ENCODE measurements around the gene NUP50. TPM values are rescaled to one million over a fixed set of nuclear protein-coding genes. Genes with fewer than 3 reads are reported as not detected.

Gene NUP50
- polyA plus RNA-seq, 1 donor (not counting 4 experiments of a cell fraction or from before 2014, with no cell fraction given): 28.1 TPM

- no peak overlapping the region for H3K27ac ChIP-seq (ENCODE audit: control insufficient read depth, insufficient read depth, low read length)
- no peaks in the 10 kb centered on the region for H3K4me1 ChIP-seq (ENCODE audit: control insufficient read depth, extremely low read depth, insufficient read depth, low read length)
- no peak for DNase-seq (ENCODE audit: low read depth, low spot score)
- no peaks in the 10 kb centered on the region for H3K27me3 ChIP-seq (ENCODE audit: control insufficient read depth, extremely low read depth, insufficient read depth, low read length)
- no peak overlapping the region for H3K4me2 ChIP-seq (ENCODE audit: control insufficient read depth, extremely low read depth, insufficient read depth, low read depth, low read length)
- no peak for TF ChIP-seq CTCF (optimal IDR thresholded peaks at IDR 0.05 in 1 of 3, IDR thresholded peaks at IDR 0.05 in 1 of 3, conservative IDR thresholded peaks at IDR 0.05 in 1 of 3; ENCODE audit: extremely low read depth in 1 of 3, insufficient read depth in 2 of 3, low read length in 3 of 3)
- TF ChIP-seq EZH2 (IDR thresholded peaks at IDR 0.05; ENCODE audit: low read length): no peak
- H3K79me2 ChIP-seq (ENCODE audit: control insufficient read depth, insufficient read depth, low read length): peaks cover 2% of the 10 kb centered on the region
- no peaks in the 10 kb centered on the region for H3K9me3 ChIP-seq (ENCODE audit: control insufficient read depth, low read depth, low read length)
- no peaks in the 10 kb centered on the region for H3K9me1 ChIP-seq (ENCODE audit: control insufficient read depth, extremely low read depth, insufficient read depth, low read length)
- no peak overlapping the region for H2AFZ ChIP-seq (ENCODE audit: control insufficient read depth, low read length)
- no peak for FAIRE-seq
- H3K36me3 ChIP-seq (ENCODE audit: control insufficient read depth in 2 of 2, extremely low read depth in 1 of 2, insufficient read depth in 2 of 2, low read length in 2 of 2): peaks cover 39 to 53% of the 10 kb centered on the region in 2 experiments
- dilution Hi-C loops (cut with MboI; ENCODE audit: extremely low pct_ligation_motif_present, low sequenced_read_pairs): no loop called here
- H3K9ac ChIP-seq (ENCODE audit: control insufficient read depth, extremely low read depth, insufficient read depth, low read length): no peak overlapping the region
- peaks cover 3% of the 10 kb centered on the region for H4K20me1 ChIP-seq (ENCODE audit: control insufficient read depth, extremely low read depth, insufficient read depth, low read length)
- H3K4me3 ChIP-seq (ENCODE audit: control insufficient read depth in 2 of 3, extremely low read depth in 1 of 3, insufficient read depth in 2 of 3, low read depth in 1 of 3, low read length in 3 of 3): no peak overlapping the region
Measured at GRCh38 chr22:45195616-45196015, 31.9 kb downstream of the NUP50 start.

GRCh38 chr22:45196308-45196707 lies 32.6 kb downstream of the NUP50 start:
- dilution Hi-C loops (cut with MboI; ENCODE audit: extremely low pct_ligation_motif_present, low sequenced_read_pairs): no loop called here
- no peak for TF ChIP-seq EZH2 (IDR thresholded peaks at IDR 0.05; ENCODE audit: low read length)
- TF ChIP-seq CTCF (optimal IDR thresholded peaks at IDR 0.05 in 1 of 3, IDR thresholded peaks at IDR 0.05 in 1 of 3, conservative IDR thresholded peaks at IDR 0.05 in 1 of 3; ENCODE audit: extremely low read depth in 1 of 3, insufficient read depth in 2 of 3, low read length in 3 of 3): no peak
- no peak overlapping the region for H2AFZ ChIP-seq (ENCODE audit: control insufficient read depth, low read length)
- no peak overlapping the region for H3K4me3 ChIP-seq (ENCODE audit: control insufficient read depth in 2 of 3, extremely low read depth in 1 of 3, insufficient read depth in 2 of 3, low read depth in 1 of 3, low read length in 3 of 3)
- peaks cover 8% of the 10 kb centered on the region for H4K20me1 ChIP-seq (ENCODE audit: control insufficient read depth, extremely low read depth, insufficient read depth, low read length)
- FAIRE-seq (no peak), DNase-seq (ENCODE audit: low read depth, low spot score) (no peak)
- no peak overlapping the region for H3K4me2 ChIP-seq (ENCODE audit: control insufficient read depth, extremely low read depth, insufficient read depth, low read depth, low read length)
- H3K9ac ChIP-seq (ENCODE audit: control insufficient read depth, extremely low read depth, insufficient read depth, low read length): no peak overlapping the region
- H3K36me3 ChIP-seq (ENCODE audit: control insufficient read depth in 2 of 2, extremely low read depth in 1 of 2, insufficient read depth in 2 of 2, low read length in 2 of 2): peaks cover 40 to 57% of the 10 kb centered on the region in 2 experiments
- no peaks in the 10 kb centered on the region for H3K4me1 ChIP-seq (ENCODE audit: control insufficient read depth, extremely low read depth, insufficient read depth, low read length)
- no peak overlapping the region for H3K27ac ChIP-seq (ENCODE audit: control insufficient read depth, insufficient read depth, low read length)
- H3K9me1 ChIP-seq (ENCODE audit: control insufficient read depth, extremely low read depth, insufficient read depth, low read length): no peaks in the 10 kb centered on the region
- H3K9me3 ChIP-seq (ENCODE audit: control insufficient read depth, low read depth, low read length): no peaks in the 10 kb centered on the region
- peaks cover 4% of the 10 kb centered on the region for H3K79me2 ChIP-seq (ENCODE audit: control insufficient read depth, insufficient read depth, low read length)
- H3K27me3 ChIP-seq (ENCODE audit: control insufficient read depth, extremely low read depth, insufficient read depth, low read length): no peaks in the 10 kb centered on the region
